ENCODE measurements around the gene C19orf85.

DNA sequence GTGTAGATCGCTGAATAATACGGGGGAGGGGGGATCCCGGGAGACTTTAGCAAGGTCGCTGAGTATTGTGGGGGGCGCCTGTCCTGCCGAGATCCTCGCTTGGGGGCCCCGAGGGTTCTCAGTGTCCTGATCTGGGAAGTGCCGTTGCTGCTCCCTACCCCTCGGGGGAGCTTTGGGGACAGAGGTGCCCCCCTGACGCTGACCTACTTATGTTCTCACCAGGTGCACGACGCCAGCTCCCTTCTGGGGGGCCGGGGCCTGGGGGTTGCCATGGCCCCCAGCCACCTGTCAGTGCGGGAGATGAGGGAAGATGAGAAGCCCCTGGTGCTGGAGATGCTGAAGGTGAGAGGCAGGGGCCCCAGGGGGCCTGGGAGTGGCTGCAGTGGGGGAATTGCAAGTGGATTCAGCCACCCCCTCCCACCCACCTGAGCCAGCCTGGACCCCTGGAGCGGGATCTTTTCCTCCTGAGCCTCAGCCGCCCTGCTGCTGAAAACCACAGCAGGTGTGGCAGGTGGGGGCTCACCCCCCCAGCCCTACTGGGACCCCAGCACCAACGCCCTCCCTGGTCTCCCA lies 21.0 kb upstream of the C19orf85 start:
- no peak for TF ChIP-seq CTCF (IDR thresholded peaks at IDR 0.05)
- TF ChIP-seq MAZ (IDR thresholded peaks at IDR 0.05; ENCODE audit: borderline replicate concordance, low read depth, low read length) = no peak
- no peak for TF ChIP-seq NFE2L2 (conservative IDR thresholded peaks at IDR 0.05; ENCODE audit: low read length)
- no peak for TF ChIP-seq RAD21 (conservative IDR thresholded peaks at IDR 0.05 in 1 of 2, IDR thresholded peaks at IDR 0.05 in 1 of 2)
- TF ChIP-seq CHD2 (IDR thresholded peaks at IDR 0.05; ENCODE audit: low read length, partially characterized antibody) = no peak
- TF ChIP-seq E2F6 (IDR thresholded peaks at IDR 0.05; ENCODE audit: borderline replicate concordance, low read depth) = no peak
- TF ChIP-seq JUN (IDR thresholded peaks at IDR 0.05) = no peak
- TF ChIP-seq JUNB (IDR thresholded peaks at IDR 0.05) = no peak
- TF ChIP-seq RNF2 (IDR thresholded peaks at IDR 0.05; ENCODE audit: borderline replicate concordance, low read depth) = no peak
- no peak for TF ChIP-seq POLR2A (IDR thresholded peaks at IDR 0.05; ENCODE audit: low read length)
